Right atrium auricular region (tissue), 2 donors: ENCODE measurements around the gene DOCK2. TPM values are rescaled to one million over a fixed set of nuclear protein-coding genes. Genes with fewer than 3 reads are reported as not detected.

Experiments
- DNase-seq: peaks from one replicate; pipeline ENCODE4 v3.0.0-alpha.2; 2019; ENCODE audit warnings: low spot score
- H3K27ac ChIP-seq, 2 donors: fragments of 200-600 bp; sonication (generic); 1 replicate in 1 of 2; 2 replicates in 1 of 2; pipeline ENCODE4 v1.5.1; 2016 to 2019
- H3K27me3 ChIP-seq, 2 donors: fragments of 200-600 bp; sonication (generic); one replicate each; pipeline versions ENCODE4 v1.5.1 to v1.6.0; 2017 to 2019
- H3K36me3 ChIP-seq: fragments of 200-600 bp; sonication (generic); one replicate; pipeline ENCODE4 v1.5.1; 2016
- H3K4me1 ChIP-seq, 2 donors: fragments of 200-600 bp; sonication (generic); one replicate each; pipeline versions ENCODE4 v1.5.1 to v1.6.0; 2017 to 2019
- H3K4me3 ChIP-seq, 2 donors: fragments of 200-600 bp; sonication (generic); 1 replicate in 1 of 2; 2 replicates in 1 of 2; pipeline ENCODE4 v1.5.1; 2017 to 2019; ENCODE audit warnings: mild to moderate bottlenecking in 1 of 2, moderate library complexity in 1 of 2
- H3K9me3 ChIP-seq, 2 donors: fragments of 200-600 bp; sonication (generic); one replicate each; pipeline ENCODE4 v1.5.1; 2019
- total RNA-seq, 2 donors: library from RNA; depleted of rRNA; stranded (reverse); fragments of >200 nt; gene quantifications; one replicate each; pipeline ENCODE4 v1.1.0, GENCODE V29; 2016
- TF ChIP-seq, protein P1 (sequence below), 2 donors: fragments of 200-600 bp; sonication (generic); IDR thresholded peaks; one replicate each; pipeline ENCODE4 v1.5.1; 2019; ENCODE audit warnings: antibody characterized with exemption in 2 of 2

Gene DOCK2
- total RNA-seq, 2 donors from 2014 or later, result 3.7 to 5.4 TPM

GRCh38 chr5:169906745-169907649 is 269.9 kb downstream of the DOCK2 start:
- H3K9me3 ChIP-seq, result no peaks in the 10 kb centered on the region
- H3K36me3 ChIP-seq, result no peaks in the 10 kb centered on the region
- TF ChIP-seq, protein P1, sequence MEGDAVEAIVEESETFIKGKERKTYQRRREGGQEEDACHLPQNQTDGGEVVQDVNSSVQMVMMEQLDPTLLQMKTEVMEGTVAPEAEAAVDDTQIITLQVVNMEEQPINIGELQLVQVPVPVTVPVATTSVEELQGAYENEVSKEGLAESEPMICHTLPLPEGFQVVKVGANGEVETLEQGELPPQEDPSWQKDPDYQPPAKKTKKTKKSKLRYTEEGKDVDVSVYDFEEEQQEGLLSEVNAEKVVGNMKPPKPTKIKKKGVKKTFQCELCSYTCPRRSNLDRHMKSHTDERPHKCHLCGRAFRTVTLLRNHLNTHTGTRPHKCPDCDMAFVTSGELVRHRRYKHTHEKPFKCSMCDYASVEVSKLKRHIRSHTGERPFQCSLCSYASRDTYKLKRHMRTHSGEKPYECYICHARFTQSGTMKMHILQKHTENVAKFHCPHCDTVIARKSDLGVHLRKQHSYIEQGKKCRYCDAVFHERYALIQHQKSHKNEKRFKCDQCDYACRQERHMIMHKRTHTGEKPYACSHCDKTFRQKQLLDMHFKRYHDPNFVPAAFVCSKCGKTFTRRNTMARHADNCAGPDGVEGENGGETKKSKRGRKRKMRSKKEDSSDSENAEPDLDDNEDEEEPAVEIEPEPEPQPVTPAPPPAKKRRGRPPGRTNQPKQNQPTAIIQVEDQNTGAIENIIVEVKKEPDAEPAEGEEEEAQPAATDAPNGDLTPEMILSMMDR (IDR thresholded peaks at IDR 0.05), result no peak

GRCh38 chr5:169908864-169909263 is 271.8 kb downstream of the DOCK2 start:
- Histone ChIP-seq H3K27ac (no peak overlapping the region), H3K27me3 (no peaks in the 10 kb centered on the region), H3K36me3 (no peaks in the 10 kb centered on the region), H3K4me3 (no peak overlapping the region), H3K4me1 (no peaks in the 10 kb centered on the region), H3K9me3 (no peaks in the 10 kb centered on the region)
- no peak for DNase-seq
- TF ChIP-seq, protein P1 (IDR thresholded peaks at IDR 0.05), result no peak

More at GRCh38 chr5:169906745-169907649, 269.9 kb downstream of the DOCK2 start:
- Histone ChIP-seq H3K4me1 (no peaks in the 10 kb centered on the region), H3K27me3 (no peaks in the 10 kb centered on the region), H3K4me3 (no peak overlapping the region), H3K27ac (no peak overlapping the region)
- no peak for DNase-seq

DNA sequence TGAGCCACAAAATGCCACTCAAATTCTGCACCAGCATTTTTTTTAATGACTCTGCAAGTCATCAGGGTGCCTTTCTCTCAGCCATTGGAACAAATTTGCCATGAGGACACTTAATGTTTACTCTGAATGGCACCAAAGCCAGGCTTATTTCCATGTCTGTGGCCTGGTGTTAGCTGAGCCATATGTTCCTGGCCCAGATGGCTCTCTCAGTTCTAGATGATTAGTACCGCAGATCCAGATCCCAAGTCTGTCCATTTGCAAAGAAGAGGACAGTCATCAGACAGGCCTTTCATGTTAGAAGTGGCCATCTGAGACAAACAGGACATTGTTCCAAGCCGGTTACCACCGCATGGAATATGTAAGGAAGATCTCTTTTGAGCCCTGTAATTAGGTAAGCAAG is 272.9 kb downstream of the DOCK2 start:
- Histone ChIP-seq H3K27me3 (no peaks in the 10 kb centered on the region), H3K36me3 (no peaks in the 10 kb centered on the region), H3K4me3 (no peak overlapping the region), H3K9me3 (no peaks in the 10 kb centered on the region), H3K4me1 (no peaks in the 10 kb centered on the region), H3K27ac (no peak overlapping the region)
- TF ChIP-seq, protein P1 (IDR thresholded peaks at IDR 0.05), result no peak
- DNase-seq, result no peak

DNA sequence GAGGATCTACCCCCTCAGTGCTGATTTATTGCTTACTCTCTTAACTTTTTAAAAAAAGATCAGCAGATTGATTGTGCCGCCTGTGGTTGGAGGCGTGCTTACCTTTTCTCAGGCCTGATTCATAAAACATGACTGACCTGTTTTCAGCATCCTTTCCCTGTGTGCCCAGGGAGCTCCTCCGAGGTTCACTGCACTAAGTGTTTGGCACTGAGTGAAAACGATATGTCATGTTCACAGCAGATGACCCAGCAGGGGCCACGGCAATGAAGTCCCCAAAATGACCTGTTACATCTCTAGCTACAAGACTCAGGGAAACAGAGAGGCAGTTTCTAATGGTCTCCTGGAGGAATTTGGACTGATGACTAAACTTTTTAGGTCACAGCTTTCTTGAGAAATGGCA is 273.3 kb downstream of the DOCK2 start:
- H3K4me3 ChIP-seq, result no peak overlapping the region
- H3K4me1 ChIP-seq, result no peaks in the 10 kb centered on the region
- H3K9me3 ChIP-seq, result no peaks in the 10 kb centered on the region
- no peaks in the 10 kb centered on the region for H3K27me3 ChIP-seq
- DNase-seq, result no peak
- H3K36me3 ChIP-seq, result no peaks in the 10 kb centered on the region
- TF ChIP-seq, protein P1 (IDR thresholded peaks at IDR 0.05), result no peak
- H3K27ac ChIP-seq, result no peak overlapping the region

GRCh38 chr5:169911448-169912212 is 274.6 kb downstream of the DOCK2 start:
- H3K4me1 ChIP-seq, result no peaks in the 10 kb centered on the region
- TF ChIP-seq, protein P1 (IDR thresholded peaks at IDR 0.05), result no peak
- no peaks in the 10 kb centered on the region for H3K36me3 ChIP-seq
- H3K27me3 ChIP-seq, result no peaks in the 10 kb centered on the region
- no peak overlapping the region for H3K27ac ChIP-seq
- DNase-seq, result no peak
- no peaks in the 10 kb centered on the region for H3K9me3 ChIP-seq
- no peak overlapping the region for H3K4me3 ChIP-seq
